Measurements from ENCODE around the gene NUBPL.
"Not testable (repeated sequence)": the region's sequence is repeated elsewhere in the genome, so short reads cannot be mapped to it uniquely, and the experiment has no call there.

The NUBPL gene

DNA sequence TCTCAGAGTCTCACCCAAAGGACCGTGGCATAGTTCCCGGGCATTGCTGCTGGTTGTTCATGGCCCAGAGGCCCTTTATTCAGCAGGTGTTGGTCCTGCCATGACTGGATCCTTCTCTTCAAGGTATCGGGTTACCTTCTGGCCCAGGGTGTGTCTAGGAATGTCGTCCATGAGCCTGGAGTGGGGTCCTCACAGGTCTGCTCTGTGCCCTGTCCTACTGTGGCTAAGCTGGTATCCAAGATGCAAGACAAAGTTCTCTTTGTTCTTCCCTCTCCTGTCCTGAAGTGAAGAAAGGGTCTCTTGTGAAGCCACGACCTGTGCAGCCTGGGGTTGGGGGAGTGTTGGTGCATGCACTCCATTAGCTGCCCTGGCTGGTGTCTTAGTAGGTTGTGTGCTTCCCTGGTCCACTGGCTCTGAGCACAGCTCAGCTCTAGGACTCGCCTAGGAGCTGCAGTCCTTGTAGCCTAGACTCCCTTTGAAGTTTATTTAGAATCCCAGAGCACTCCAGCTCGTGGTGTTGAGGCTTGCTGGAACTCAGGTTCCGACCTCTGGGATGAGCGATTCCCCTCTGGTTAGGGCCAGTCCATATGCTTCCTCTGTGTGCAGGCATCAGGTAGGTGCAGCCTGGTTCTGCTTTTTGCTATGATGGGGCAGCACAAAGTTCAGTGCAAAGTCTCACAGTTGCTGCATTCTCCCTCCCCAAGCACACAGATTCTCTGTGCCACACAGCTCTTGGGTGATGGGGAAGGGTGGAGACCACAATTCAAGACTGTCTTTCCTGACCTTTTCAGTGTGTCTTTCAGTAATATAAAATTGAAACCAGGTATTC, 117.4 kb downstream of the NUBPL start:
- DNase-seq, result no peak

GRCh38 chr14:31682768-31683167, 121.6 kb downstream of the NUBPL start:
- no peak for DNase-seq

GRCh38 chr14:31687726-31688125, 126.5 kb downstream of the NUBPL start:
- no peak for DNase-seq

- no peak for DNase-seq
Observed at GRCh38 chr14:31690056-31690455, 128.9 kb downstream of the NUBPL start.

GRCh38 chr14:31692376-31692781, 131.2 kb downstream of the NUBPL start:
- DNase-seq, result no peak

- DNase-seq, result no peak
Observed at GRCh38 chr14:31696378-31696777, 135.2 kb downstream of the NUBPL start.

DNA sequence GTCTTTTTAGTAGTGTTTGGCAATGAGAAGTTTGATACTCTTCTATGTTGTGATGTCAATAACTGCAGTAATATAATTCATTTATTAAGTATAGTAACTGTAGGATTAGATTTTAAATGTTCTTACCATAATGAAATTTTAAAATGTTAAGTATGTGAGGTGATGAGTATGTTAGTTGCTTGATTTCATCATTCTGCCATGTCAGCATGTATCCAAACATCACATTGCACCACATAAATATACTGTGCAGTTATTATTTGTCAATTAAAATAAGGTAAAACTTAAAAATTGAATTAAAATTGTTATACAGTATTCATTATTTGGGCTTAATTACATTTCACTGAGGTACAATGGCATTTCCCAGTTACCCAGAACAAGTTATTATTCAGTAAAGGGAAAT, 138.6 kb downstream of the NUBPL start:
- no peak for DNase-seq

GRCh38 chr14:31700282-31701074, 139.3 kb downstream of the NUBPL start:
- no peak for DNase-seq

- DNase-seq, result no peak
Observed at GRCh38 chr14:31702130-31702529, 140.9 kb downstream of the NUBPL start.

- DNase-seq, result no peak
Observed at GRCh38 chr14:31703056-31703455, 141.9 kb downstream of the NUBPL start.

DNA sequence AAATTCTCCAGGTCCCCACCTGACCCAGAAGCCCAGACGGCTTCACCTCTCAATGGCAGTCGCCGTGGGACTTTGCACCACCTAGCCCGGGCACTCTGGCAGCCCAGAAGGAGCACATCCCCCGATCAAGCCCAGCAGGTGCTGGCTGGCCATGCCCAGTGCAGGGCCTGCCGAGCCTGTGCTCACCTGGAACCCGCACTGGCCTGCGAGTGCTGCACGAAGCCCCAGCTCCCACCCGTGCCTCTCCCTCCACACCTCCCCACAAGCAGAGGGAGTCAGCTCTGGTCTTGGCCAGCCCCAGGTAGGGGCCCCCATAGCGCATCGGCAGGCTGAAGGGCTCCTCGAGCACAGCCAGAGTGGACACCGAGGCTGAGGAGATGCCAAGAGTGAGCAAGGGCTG, 144.5 kb downstream of the NUBPL start:
- DNase-seq, result no peak

DNA sequence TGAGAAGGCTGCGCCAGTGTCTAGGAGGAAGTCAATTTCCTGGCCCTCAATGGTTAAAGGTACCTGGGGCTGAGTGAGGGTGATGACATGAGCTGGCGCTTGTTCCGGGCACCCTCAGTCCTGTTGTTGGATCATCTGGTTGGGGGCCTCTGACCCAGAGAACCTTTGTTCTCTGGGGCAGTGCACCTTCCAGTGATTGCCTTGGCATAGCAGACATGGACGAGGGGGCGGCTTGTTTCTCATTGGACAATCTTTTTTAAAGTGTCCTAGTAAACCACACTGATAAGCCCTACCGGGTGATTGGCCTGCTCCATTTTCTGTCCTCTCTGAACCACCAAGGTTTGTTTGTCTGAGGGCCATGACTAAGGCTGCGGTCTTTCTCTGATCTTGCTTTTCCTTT, 147.5 kb downstream of the NUBPL start:
- not testable (repeated sequence) for DNase-seq

- no peak for DNase-seq
Observed at GRCh38 chr14:31712244-31713127, 151.3 kb downstream of the NUBPL start.

- DNase-seq, result no peak
Observed at GRCh38 chr14:31716208-31716607, 155.0 kb downstream of the NUBPL start.

GRCh38 chr14:31717294-31718085, 156.3 kb downstream of the NUBPL start:
- no peak for DNase-seq

GRCh38 chr14:31718585-31718984, 157.4 kb downstream of the NUBPL start:
- DNase-seq, result no peak

DNA sequence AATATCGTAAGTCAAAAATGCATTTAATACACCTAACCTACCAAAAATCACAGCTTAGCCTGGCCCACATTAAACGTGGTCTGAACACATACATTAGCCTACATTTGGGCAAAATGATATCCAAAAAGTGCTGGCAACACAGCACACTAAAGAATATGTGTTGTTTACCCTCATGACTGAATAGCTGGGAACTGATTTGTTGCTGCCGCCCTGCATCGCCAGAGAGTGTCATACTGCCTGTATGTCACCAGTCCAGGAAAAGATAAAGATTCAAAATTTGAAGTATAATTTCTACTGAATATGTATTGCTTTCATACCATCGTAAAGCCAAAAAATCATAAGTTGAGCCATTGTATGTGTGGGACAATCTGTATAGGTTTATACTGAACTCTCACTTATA, 157.8 kb downstream of the NUBPL start:
- DNase-seq, result no peak

DNA sequence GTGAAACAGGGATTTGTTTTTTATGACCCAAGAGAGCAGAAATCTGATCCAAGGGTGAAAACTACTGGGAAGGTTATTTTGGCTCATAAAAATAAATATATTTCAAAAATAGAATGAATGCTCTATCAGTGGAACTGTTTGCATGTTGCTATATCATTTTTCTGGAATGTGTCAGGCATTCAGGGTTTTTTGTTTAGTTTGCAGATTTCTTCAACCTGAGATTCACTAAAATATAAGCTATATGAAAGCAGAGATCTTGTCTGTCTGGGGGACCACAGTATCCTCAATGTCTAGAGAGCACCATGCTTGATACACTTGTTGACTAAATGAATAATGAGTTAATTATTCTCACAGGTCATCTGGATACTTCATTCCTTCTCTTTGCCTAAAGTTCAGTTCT, 165.1 kb downstream of the NUBPL start:
- DNase-seq, result no peak

- no peak for DNase-seq
Observed at GRCh38 chr14:31727797-31728196, 166.6 kb downstream of the NUBPL start.

- DNase-seq, result no peak
Observed at GRCh38 chr14:31740688-31741087, 179.5 kb downstream of the NUBPL start.

- no peak for DNase-seq
Observed at GRCh38 chr14:31745741-31746140, 184.5 kb downstream of the NUBPL start.

GRCh38 chr14:31746326-31746725, 185.1 kb downstream of the NUBPL start:
- DNase-seq, result no peak

All from activated gamma-delta T cell (primary cell).